Stomach (tissue), 9 donors: ENCODE results near the gene ZBTB1. TPM values are rescaled to one million over a fixed set of nuclear protein-coding genes. Genes with fewer than 3 reads are reported as not detected.
A peak's percentile ranks its signal among the peaks of the same experiment; 100 is the strongest.

Source experiments
- DNase-seq, 2 donors: peaks; one replicate each; pipeline versions ENCODE4 v3.0.0 to v3.0.0-alpha.2; 2013 to 2019
- H3K27ac ChIP-seq, 5 donors: fragments of 200-600 bp in 4 of 5; sonication (generic) in 4 of 5; one replicate each; pipeline ENCODE4 v1.5.1; 2013 to 2019; ENCODE audit warnings: mild to moderate bottlenecking in 1 of 5, moderate library complexity in 1 of 5
- H3K27me3 ChIP-seq, 3 donors: fragments of 200-600 bp; sonication (generic); one replicate each; pipeline ENCODE4 v1.5.1; 2017 to 2019; ENCODE audit warnings: mixed run types in 1 of 3
- H3K36me3 ChIP-seq, 4 donors: fragments of 200-600 bp; sonication (generic); 1 replicate in 3 of 4; 2 replicates in 1 of 4; pipeline ENCODE4 v1.5.1; 2016 to 2019
- H3K4me1 ChIP-seq, 4 donors: fragments of 200-600 bp; sonication (generic); one replicate each; pipeline ENCODE4 v1.5.1; 2016 to 2019
- H3K4me3 ChIP-seq, 4 donors: fragments of 200-600 bp; sonication (generic) in 3 of 4; one replicate each; pipeline ENCODE4 v1.5.1; 2016 to 2019; ENCODE audit warnings: mild to moderate bottlenecking in 1 of 4
- H3K9me3 ChIP-seq, 4 donors: fragments of 200-600 bp; sonication (generic); one replicate each; pipeline ENCODE4 v1.5.1; 2016 to 2019
- EP300 ChIP-seq: sonication (generic); formaldehyde crosslinking; IDR thresholded peaks from one replicate; pipeline ENCODE4 v1.6.1; 2017; ENCODE audit warnings: antibody characterized with exemption
- POLR2A ChIP-seq, 4 donors: fragments of 450-650 bp; IDR thresholded peaks; one replicate each; pipeline ENCODE4 v1.6.1; 2016; ENCODE audit warnings: antibody characterized with exemption in 4 of 4, control low read depth in 2 of 4, mild to moderate bottlenecking in 1 of 4, moderate library complexity in 1 of 4
- POLR2AphosphoS5 ChIP-seq, 3 donors: sonication (generic); formaldehyde crosslinking; IDR thresholded peaks; one replicate each; pipeline ENCODE4 v1.6.1; 2016; ENCODE audit warnings: antibody characterized with exemption in 3 of 3
- WGBS, 5 donors: extraction: QIAGEN DNeasy Blood & Tissue Kit in 3 of 5; methylation state at CpG; one replicate each; pipeline versions ENCODE4 v1.1.5 to v1.1.7; 2013 to 2018; 5-methylcytosine and 5-hydroxymethylcytosine counted together
- intact Hi-C: fragments of 100-400 bp; cut with DNase I; formaldehyde crosslinking; loops from one replicate; pipeline ENCODE4 v1.15.1; 2023; ENCODE audit warnings: low total_unique reads
- polyA plus RNA-seq, 3 donors: library from polyadenylated mRNA; stranded (reverse); fragments of 200-250 nt; gene quantifications; one replicate each; pipeline ENCODE4 v1.2.3, GENCODE V29; 2013
- total RNA-seq, 5 donors: library from RNA; depleted of rRNA; stranded (reverse); fragments of >200 nt; gene quantifications; one replicate each; pipeline versions ENCODE4 v1.1.0 to v1.2.3, GENCODE V29; 2014 to 2016
- TF ChIP-seq, protein P1 (sequence below), 7 experiments: fragments of 450-650 bp in 4 of 7; fragments of 200-600 bp in 3 of 7; sonication (generic) in 3 of 7; IDR thresholded peaks; one replicate each; pipeline ENCODE4 v1.5.1; 2016 to 2019; ENCODE audit warnings: antibody characterized with exemption in 7 of 7, control low read depth in 2 of 7, mild to moderate bottlenecking in 1 of 7
- donor health status: healthy with polysubstance abuse.
- donor health status: Bipolar disorder and iron deficiency.
- donor health status: healthy.

The ZBTB1 gene
- total and polyA plus RNA-seq, 8 donors = 9.8 to 137 (median 37.4) TPM

- intact Hi-C loops = no loop called here
- no peak for DNase-seq
These were observed 41.4 kb upstream of the ZBTB1 start for GRCh38 chr14:64463195-64463594.

DNA sequence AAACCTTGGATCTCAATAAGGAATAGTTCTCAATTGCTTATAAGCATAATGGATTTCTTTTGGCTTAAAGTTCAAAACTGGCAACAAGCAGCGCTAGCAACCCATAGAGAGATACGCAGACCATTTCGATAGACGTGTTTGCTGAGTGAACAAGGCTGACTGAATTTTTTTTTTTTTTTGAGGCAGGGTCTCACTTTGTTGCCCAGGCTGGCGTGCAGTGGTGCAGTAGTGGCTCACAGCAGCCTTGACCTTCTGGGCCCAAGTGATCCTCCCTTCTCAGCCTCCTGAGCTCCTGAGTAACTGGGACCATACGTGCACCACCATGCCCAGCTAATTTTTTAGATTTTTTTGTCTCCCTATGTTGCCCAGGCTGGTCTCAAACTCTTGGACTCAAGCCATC, 40.7 kb upstream of the ZBTB1 start:
- no peaks in the 10 kb centered on the region for H3K9me3 ChIP-seq
- H3K36me3 ChIP-seq = peaks cover 0 to 13% (median 2%) of the 10 kb centered on the region in 4 donors
- 88 to 96% (median 91%) methylated on average over 6 of the region's 6 CpGs for WGBS, 5 donors
- no peaks in the 10 kb centered on the region for H3K27me3 ChIP-seq
- no peak for DNase-seq
- peaks cover 3 to 21% (median 19%) of the 10 kb centered on the region in 4 donors for H3K4me1 ChIP-seq
- no peak overlapping the region for H3K27ac ChIP-seq
- no peak for TF ChIP-seq POLR2A (IDR thresholded peaks at IDR 0.05)
- TF ChIP-seq, protein P1, sequence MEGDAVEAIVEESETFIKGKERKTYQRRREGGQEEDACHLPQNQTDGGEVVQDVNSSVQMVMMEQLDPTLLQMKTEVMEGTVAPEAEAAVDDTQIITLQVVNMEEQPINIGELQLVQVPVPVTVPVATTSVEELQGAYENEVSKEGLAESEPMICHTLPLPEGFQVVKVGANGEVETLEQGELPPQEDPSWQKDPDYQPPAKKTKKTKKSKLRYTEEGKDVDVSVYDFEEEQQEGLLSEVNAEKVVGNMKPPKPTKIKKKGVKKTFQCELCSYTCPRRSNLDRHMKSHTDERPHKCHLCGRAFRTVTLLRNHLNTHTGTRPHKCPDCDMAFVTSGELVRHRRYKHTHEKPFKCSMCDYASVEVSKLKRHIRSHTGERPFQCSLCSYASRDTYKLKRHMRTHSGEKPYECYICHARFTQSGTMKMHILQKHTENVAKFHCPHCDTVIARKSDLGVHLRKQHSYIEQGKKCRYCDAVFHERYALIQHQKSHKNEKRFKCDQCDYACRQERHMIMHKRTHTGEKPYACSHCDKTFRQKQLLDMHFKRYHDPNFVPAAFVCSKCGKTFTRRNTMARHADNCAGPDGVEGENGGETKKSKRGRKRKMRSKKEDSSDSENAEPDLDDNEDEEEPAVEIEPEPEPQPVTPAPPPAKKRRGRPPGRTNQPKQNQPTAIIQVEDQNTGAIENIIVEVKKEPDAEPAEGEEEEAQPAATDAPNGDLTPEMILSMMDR (IDR thresholded peaks at IDR 0.05) = no peak
- TF ChIP-seq POLR2AphosphoS5 (IDR thresholded peaks at IDR 0.05) = no peak
- TF ChIP-seq EP300 = no peak
- intact Hi-C loops = no loop called here
- H3K4me3 ChIP-seq = no peak overlapping the region

More at GRCh38 chr14:64463195-64463594, 41.4 kb upstream of the ZBTB1 start:
- H3K27me3 ChIP-seq = no peaks in the 10 kb centered on the region
- H3K9me3 ChIP-seq = no peaks in the 10 kb centered on the region
- H3K4me3 ChIP-seq = no peak overlapping the region
- no peak overlapping the region for H3K27ac ChIP-seq
- WGBS, 5 donors = 82 to 94% (median 91%) methylated on average over 2 of the region's 2 CpGs
- H3K36me3 ChIP-seq = peaks cover 0 to 18% (median 5%) of the 10 kb centered on the region in 4 donors
- peaks cover 3 to 21% (median 19%) of the 10 kb centered on the region in 4 donors for H3K4me1 ChIP-seq
- TF ChIP-seq EP300 (no peak), POLR2AphosphoS5 (IDR thresholded peaks at IDR 0.05) (no peak), POLR2A (IDR thresholded peaks at IDR 0.05) (no peak)
- TF ChIP-seq, protein P1 (IDR thresholded peaks at IDR 0.05) = no peak

- Histone ChIP-seq H3K4me1 (peaks cover 3 to 21% (median 19%) of the 10 kb centered on the region in 4 donors), H3K27me3 (no peaks in the 10 kb centered on the region), H3K4me3 (peak overlapping the region; percentile 67 to 86 (median 82)), H3K36me3 (peaks cover 0 to 12% (median 0%) of the 10 kb centered on the region in 4 donors), H3K27ac (peak overlapping the region in 2 of 5 donors; percentile 63 to 80), H3K9me3 (no peaks in the 10 kb centered on the region)
- intact Hi-C loops = no loop called here
- no peak for DNase-seq
- 7 to 17% (median 11%) methylated on average over 6 of the region's 6 CpGs for WGBS, 5 donors
- TF ChIP-seq EP300 (no peak), POLR2AphosphoS5 (IDR thresholded peaks at IDR 0.05) (no peak), POLR2A (IDR thresholded peaks at IDR 0.05) (no peak)
- TF ChIP-seq, protein P1 (IDR thresholded peaks at IDR 0.05) = no peak
These were observed 39.9 kb upstream of the ZBTB1 start for GRCh38 chr14:64464651-64465050.

GRCh38 chr14:64465191-64465822, 39.3 kb upstream of the ZBTB1 start, which contains the start of gene AKAP5:
Gene AKAP5, plus strand, starts transcription at chr14:64465499. Its CDS starts 2,896 bp downstream, at chr14:64468395.
- Histone ChIP-seq H3K4me1 (peaks cover 3 to 21% (median 19%) of the 10 kb centered on the region in 4 donors), H3K9me3 (no peaks in the 10 kb centered on the region), H3K4me3 (peak within 1 kb of the TSS; percentile 67 to 86 (median 82)), H3K36me3 (peaks cover 0 to 6% (median 0%) of the 10 kb centered on the region in 4 donors), H3K27me3 (no peaks in the 10 kb centered on the region), H3K27ac (peak within 1 kb of the TSS in 4 of 5 donors; percentile 45 to 80 (median 59))
- DNase-seq = peak; percentile 62 to 90
- TF ChIP-seq EP300 = no peak
- TF ChIP-seq POLR2AphosphoS5 (IDR thresholded peaks at IDR 0.05) = no peak
- no peak for TF ChIP-seq POLR2A (IDR thresholded peaks at IDR 0.05)
- TF ChIP-seq, protein P1 (IDR thresholded peaks at IDR 0.05) = no peak
- intact Hi-C loops = no loop called here
- 0 to 3% (median 1%) methylated on average over 15 to 74 of the region's 74 CpGs for WGBS, 5 donors
